Measurements from ENCODE around the gene ZFYVE28. TPM values are rescaled to one million over a fixed set of nuclear protein-coding genes. Genes with fewer than 3 reads are reported as not detected.

ZFYVE28 gene
- total RNA-seq, 1 donor from 2014 or later: 3.6 TPM

DNA sequence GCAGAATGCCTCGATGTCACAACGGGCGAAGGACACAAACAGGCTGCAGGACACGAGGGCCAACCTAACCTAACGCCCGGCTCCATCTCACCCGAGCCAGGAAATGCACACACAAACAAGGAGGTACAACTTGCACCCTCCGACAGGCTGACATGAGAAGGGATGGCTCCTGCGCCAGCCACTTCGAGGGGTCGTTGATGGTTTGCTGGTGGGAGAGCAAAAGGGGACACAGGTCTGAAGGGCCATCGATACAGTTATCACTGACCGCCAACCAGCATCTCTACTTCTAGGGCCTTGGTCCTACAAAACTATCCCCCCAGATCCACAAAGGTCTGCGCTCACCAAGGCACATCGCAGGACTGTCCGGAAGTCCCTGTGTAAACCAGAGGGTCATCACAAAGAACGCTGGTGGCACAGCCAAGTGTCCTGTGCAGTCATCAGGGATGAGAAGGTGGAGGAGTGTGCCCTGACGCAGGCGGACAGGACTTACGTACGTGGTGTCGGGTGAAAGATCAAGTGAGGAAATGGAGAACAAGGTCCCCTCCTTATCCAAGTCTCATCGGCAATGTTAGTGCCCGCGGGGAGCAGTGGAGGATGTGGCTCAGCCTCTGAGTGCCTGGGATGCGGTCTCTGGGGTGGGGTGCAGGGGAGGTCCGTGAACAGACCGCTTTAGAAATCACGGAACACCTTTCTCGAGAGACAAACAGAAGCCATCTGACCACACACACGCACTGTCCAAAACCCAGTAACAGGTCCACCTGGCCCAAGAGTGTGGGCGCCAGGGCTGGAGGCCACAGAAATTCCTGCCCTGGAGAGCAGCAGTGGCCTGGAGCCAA is 163.6 kb downstream of the ZFYVE28 start:
- Mint-ChIP-seq H3K36me3 (peaks cover 9% of the 10 kb centered on the region), H3K4me3 (no peak overlapping the region), H3K27me3 (no peaks in the 10 kb centered on the region), H3K9me3 (no peaks in the 10 kb centered on the region), H3K27ac (peak overlapping the region; percentile 8), H3K4me1 (ENCODE audit: unreplicated experiment) (peaks cover 6% of the 10 kb centered on the region)
- TF ChIP-seq, protein P1, sequence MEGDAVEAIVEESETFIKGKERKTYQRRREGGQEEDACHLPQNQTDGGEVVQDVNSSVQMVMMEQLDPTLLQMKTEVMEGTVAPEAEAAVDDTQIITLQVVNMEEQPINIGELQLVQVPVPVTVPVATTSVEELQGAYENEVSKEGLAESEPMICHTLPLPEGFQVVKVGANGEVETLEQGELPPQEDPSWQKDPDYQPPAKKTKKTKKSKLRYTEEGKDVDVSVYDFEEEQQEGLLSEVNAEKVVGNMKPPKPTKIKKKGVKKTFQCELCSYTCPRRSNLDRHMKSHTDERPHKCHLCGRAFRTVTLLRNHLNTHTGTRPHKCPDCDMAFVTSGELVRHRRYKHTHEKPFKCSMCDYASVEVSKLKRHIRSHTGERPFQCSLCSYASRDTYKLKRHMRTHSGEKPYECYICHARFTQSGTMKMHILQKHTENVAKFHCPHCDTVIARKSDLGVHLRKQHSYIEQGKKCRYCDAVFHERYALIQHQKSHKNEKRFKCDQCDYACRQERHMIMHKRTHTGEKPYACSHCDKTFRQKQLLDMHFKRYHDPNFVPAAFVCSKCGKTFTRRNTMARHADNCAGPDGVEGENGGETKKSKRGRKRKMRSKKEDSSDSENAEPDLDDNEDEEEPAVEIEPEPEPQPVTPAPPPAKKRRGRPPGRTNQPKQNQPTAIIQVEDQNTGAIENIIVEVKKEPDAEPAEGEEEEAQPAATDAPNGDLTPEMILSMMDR (conservative IDR thresholded peaks at IDR 0.05): no peak
- DNase-seq (ENCODE audit: extremely low spot score, unreplicated experiment): no peak

- Mint-ChIP-seq H3K27me3 (no peaks in the 10 kb centered on the region), H3K9me3 (no peaks in the 10 kb centered on the region), H3K4me1 (ENCODE audit: unreplicated experiment) (peaks cover 6% of the 10 kb centered on the region), H3K4me3 (no peak overlapping the region), H3K36me3 (peaks cover 9% of the 10 kb centered on the region), H3K27ac (peak overlapping the region; percentile 59)
- DNase-seq (ENCODE audit: extremely low spot score, unreplicated experiment): no peak
- TF ChIP-seq, protein P1 (conservative IDR thresholded peaks at IDR 0.05): no peak
Measured at GRCh38 chr4:2253160-2254084, 165.0 kb downstream of the ZFYVE28 start.

DNA sequence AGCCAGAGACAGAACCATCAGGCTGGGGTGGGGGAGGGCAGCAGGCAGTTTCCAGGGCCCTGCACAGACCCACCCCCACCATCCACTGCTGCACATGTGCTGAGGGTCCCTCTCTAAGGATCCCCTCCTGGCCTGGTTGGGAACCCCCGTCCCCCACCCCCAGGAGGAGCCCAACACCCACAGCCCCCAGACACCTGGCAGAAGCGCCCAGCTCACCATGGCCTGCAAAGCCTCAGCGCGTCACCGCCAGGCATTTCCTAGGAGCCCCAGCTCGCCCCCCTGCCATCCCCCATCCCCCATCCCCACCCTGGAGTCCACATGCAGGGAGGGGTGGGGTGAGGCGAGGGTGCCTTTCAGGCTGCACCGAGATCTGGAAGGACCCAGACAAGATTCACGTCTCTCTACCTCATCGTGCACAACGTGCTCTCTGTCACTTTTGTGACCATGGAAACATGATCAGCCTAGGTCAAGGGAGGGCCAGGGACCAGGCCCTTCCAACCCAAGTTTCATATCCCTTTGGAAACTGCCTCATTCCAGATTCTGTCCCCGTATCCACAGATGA is 165.8 kb downstream of the ZFYVE28 start:
- Mint-ChIP-seq H3K27ac (peak overlapping the region; percentile 59), H3K9me3 (no peaks in the 10 kb centered on the region), H3K36me3 (peaks cover 9% of the 10 kb centered on the region), H3K27me3 (no peaks in the 10 kb centered on the region), H3K4me3 (no peak overlapping the region), H3K4me1 (ENCODE audit: unreplicated experiment) (peaks cover 6% of the 10 kb centered on the region)
- TF ChIP-seq, protein P1 (conservative IDR thresholded peaks at IDR 0.05): no peak
- no peak for DNase-seq (ENCODE audit: extremely low spot score, unreplicated experiment)

DNA sequence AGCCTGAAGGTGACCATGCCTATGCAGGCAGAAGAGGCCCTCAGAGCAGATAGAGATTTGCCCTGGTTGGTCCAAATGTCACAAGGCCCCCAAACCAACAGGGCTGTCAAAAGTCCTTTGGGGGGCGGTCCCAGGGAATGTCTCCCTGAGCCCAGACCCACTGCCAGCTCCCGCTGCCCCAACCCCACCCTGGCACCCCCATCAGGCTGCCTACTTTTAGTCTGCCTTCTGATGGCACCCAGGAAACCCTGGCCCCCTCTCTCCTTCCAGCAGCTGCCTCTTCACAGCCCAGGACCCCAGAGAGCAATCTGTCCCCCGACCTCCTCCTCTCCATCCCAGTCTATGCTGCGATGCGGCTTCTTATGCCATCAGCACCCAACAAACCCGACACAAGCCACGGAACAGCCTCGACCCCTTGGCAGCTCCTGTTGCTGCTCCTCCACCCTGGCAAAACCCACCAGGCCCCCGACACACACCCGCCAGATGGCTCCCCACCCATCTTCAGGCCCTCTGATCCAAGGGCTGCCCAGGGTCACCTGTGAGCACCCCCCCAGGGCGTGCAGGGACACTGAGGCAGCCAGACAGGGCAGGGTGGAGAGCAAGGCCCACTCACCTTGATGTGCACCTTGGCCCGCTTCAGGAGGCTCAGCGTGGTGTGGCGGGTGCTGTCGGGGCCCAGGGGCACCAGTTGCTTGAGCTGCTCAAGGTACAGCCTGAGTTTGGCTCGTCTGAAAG is 166.5 kb downstream of the ZFYVE28 start:
- TF ChIP-seq, protein P1 (conservative IDR thresholded peaks at IDR 0.05): no peak
- H3K9me3 Mint-ChIP-seq: no peaks in the 10 kb centered on the region
- peaks cover 9% of the 10 kb centered on the region for H3K36me3 Mint-ChIP-seq
- H3K27me3 Mint-ChIP-seq: no peaks in the 10 kb centered on the region
- no peak overlapping the region for H3K4me3 Mint-ChIP-seq
- DNase-seq (ENCODE audit: extremely low spot score, unreplicated experiment): no peak
- H3K27ac Mint-ChIP-seq: no peak overlapping the region
- H3K4me1 Mint-ChIP-seq (ENCODE audit: unreplicated experiment): peaks cover 6% of the 10 kb centered on the region
